B cell (primary cell): Measurements from ENCODE around the gene PRRG2. TPM values are rescaled to one million over a fixed set of nuclear protein-coding genes. Genes with fewer than 3 reads are reported as not detected.
A peak's percentile ranks its signal among the peaks of the same experiment; 100 is the strongest.

Experiments
- ATAC-seq: fragments of 200-7000 bp; cut with Tn5 transposase; one replicate; pipeline ENCODE4 v1.10.0; 2021; ENCODE audit warnings: low read depth, mild to moderate bottlenecking, moderate number of reproducible peaks, moderate library complexity
- CTCF ChIA-PET: fragments of 350-600 bp; sonication (Branson Sonifier 250); formaldehyde crosslinking; loops from one replicate; lab custom pipeline; 2021; ENCODE audit warnings: antibody characterized with exemption, inconsistent platforms; lab: Charles Lee
- POLR2A ChIA-PET: fragments of 350-600 bp; sonication (Branson Sonifier 250); formaldehyde crosslinking; loops from one replicate; lab custom pipeline; 2021; ENCODE audit warnings: antibody characterized with exemption; lab: Charles Lee
- DNase-seq: peaks from one replicate; pipeline ENCODE4 v3.0.0; 2013
- H2AFZ ChIP-seq: 2 replicates; pipeline ENCODE4 v1.6.1; 2012; ENCODE audit warnings: mild to moderate bottlenecking, low read depth, low read length; ENCODE audit not compliant: insufficient read depth, poor library complexity, severe bottlenecking
- H3K27ac ChIP-seq, 2 donors: 1 replicate in 1 of 2; 2 replicates in 1 of 2; pipeline ENCODE4 v1.5.1; 2012 to 2013; ENCODE audit warnings: low read length in 2 of 2, mild to moderate bottlenecking in 2 of 2, moderate library complexity in 1 of 2
- H3K27me3 ChIP-seq, 4 experiments: fragments of 200-600 bp in 1 of 4; sonication (generic) in 1 of 4; replicated peaks in 1 of 4; 1 replicate in 2 of 4; 2 replicates in 2 of 4; pipeline versions ENCODE4 v1.6.1 to v1.7.0; 2013 to 2016; ENCODE audit warnings: low read length in 3 of 4, mild to moderate bottlenecking in 2 of 4, mixed read lengths in 1 of 4, moderate library complexity in 1 of 4; ENCODE audit not compliant: insufficient read depth in 4 of 4, control insufficient read depth in 3 of 4; ENCODE audit errors: control extremely low read depth in 1 of 4
- H3K36me3 ChIP-seq, 2 experiments: replicated peaks in 1 of 2; 1 replicate in 1 of 2; 2 replicates in 1 of 2; pipeline versions ENCODE4 v1.6.1 to v1.7.1; 2013; ENCODE audit warnings: low read length in 1 of 2; ENCODE audit not compliant: insufficient read depth in 2 of 2, control insufficient read depth in 1 of 2; ENCODE audit errors: control extremely low read depth in 1 of 2, extremely low read depth in 1 of 2
- H3K4me1 ChIP-seq, 2 donors: fragments of 200-600 bp in 1 of 2; sonication (generic) in 1 of 2; 1 replicate in 1 of 2; 2 replicates in 1 of 2; pipeline versions ENCODE4 v1.5.1 to v1.6.1; 2013 to 2017; ENCODE audit warnings: low read length in 2 of 2; ENCODE audit not compliant: control insufficient read depth in 2 of 2, insufficient read depth in 2 of 2
- H3K4me2 ChIP-seq: replicated peaks from 2 replicates; pipeline ENCODE3; 2012; ENCODE audit warnings: mild to moderate bottlenecking, low read depth, low read length; ENCODE audit not compliant: poor library complexity, severe bottlenecking
- H3K4me3 ChIP-seq, 5 experiments: fragments of 200-600 bp in 1 of 5; sonication (generic) in 1 of 5; 1 replicate in 3 of 5; 2 replicates in 2 of 5; pipeline versions ENCODE4 v1.5.1 to v1.7.0; 2011 to 2016; ENCODE audit warnings: low read length in 4 of 5, mild to moderate bottlenecking in 4 of 5, low read depth in 2 of 5, control low read depth in 1 of 5, moderate library complexity in 1 of 5; ENCODE audit not compliant: insufficient read depth in 1 of 5; ENCODE audit errors: control extremely low read depth in 1 of 5, extremely low read depth in 1 of 5
- H3K79me2 ChIP-seq: fragments of 200-600 bp; sonication (generic); one replicate; pipeline ENCODE4 v1.6.0; 2016; ENCODE audit warnings: low read length; ENCODE audit not compliant: control insufficient read depth, insufficient read depth
- H3K9ac ChIP-seq: fragments of 200-600 bp; sonication (generic); 2 replicates; pipeline ENCODE4 v1.6.1; 2017; ENCODE audit warnings: mild to moderate bottlenecking, low read length, moderate library complexity
- H3K9me3 ChIP-seq, 3 donors: one replicate each; pipeline versions ENCODE4 v1.6.1 to v1.7.1; 2013; ENCODE audit warnings: low read length in 2 of 3; ENCODE audit not compliant: control insufficient read depth in 2 of 3, insufficient read depth in 1 of 3; ENCODE audit errors: control extremely low read depth in 1 of 3
- H4K20me1 ChIP-seq: 2 replicates; pipeline ENCODE4 v1.6.0; 2012; ENCODE audit warnings: mild to moderate bottlenecking, low read length; ENCODE audit not compliant: insufficient read depth, control insufficient read depth, poor library complexity, severe bottlenecking
- H3K27ac Mint-ChIP-seq: one replicate; pipeline ENCODE4 v1.8.0; 2021; ENCODE audit warnings: mixed read lengths
- H3K27me3 Mint-ChIP-seq: one replicate; pipeline ENCODE4 v1.8.0; 2021; ENCODE audit warnings: mixed read lengths
- H3K4me1 Mint-ChIP-seq: one replicate; pipeline ENCODE4 v1.8.0; 2021; ENCODE audit warnings: mixed read lengths
- H3K4me3 Mint-ChIP-seq: one replicate; pipeline ENCODE4 v1.8.0; 2021; ENCODE audit warnings: mixed read lengths
- H3K9me3 Mint-ChIP-seq: one replicate; pipeline ENCODE4 v1.8.0; 2022; ENCODE audit warnings: mixed read lengths; ENCODE audit not compliant: insufficient read depth
- CTCF ChIP-seq: fragments of 200-600 bp; IDR thresholded peaks from one replicate; pipeline ENCODE4 v1.8.0; 2022; ENCODE audit warnings: antibody characterized with exemption, mild to moderate bottlenecking
- EZH2 ChIP-seq: IDR thresholded peaks from 2 replicates; pipeline ENCODE4 v1.6.1; 2012; ENCODE audit warnings: borderline replicate concordance, low read depth, mild to moderate bottlenecking, moderate library complexity, low read length; ENCODE audit not compliant: insufficient read depth, poor library complexity, severe bottlenecking
- WGBS: methylation state at CpG from one replicate; pipeline ENCODE4 v1.1.5; 2013; ENCODE audit warnings: missing lambda C conversion rate; ENCODE audit not compliant: insufficient coverage; 5-methylcytosine and 5-hydroxymethylcytosine counted together
- intact Hi-C: fragments of 100-400 bp; cut with micrococcal nuclease; formaldehyde crosslinking; loops from one replicate; pipeline ENCODE4 v1.10.0; 2022
- polyA plus RNA-seq: library from polyadenylated mRNA; depleted of rRNA; stranded (reverse); fragments of >200 nt; gene quantifications from 2 replicates; pipeline ENCODE4 v1.2.3, GENCODE V29; 2012
- total RNA-seq, 2 donors: library from RNA; stranded (reverse); fragments of 120-200 nt in 1 of 2; gene quantifications; 1 replicate in 1 of 2; 2 replicates in 1 of 2; pipeline versions ENCODE4 v1.2.3 to v1.2.4, GENCODE V29; 2013 to 2022

The PRRG2 gene
- total and polyA plus RNA-seq, 2 donors (not counting 1 experiment from before 2014, with no cell fraction given) = 1.1 to 4.4 TPM

- H3K27ac ChIP-seq = peak overlapping the region; percentile 55 to 60
- Mint-ChIP-seq H3K4me3 (peak overlapping the region; percentile 84), H3K9me3 (no peaks in the 10 kb centered on the region), H3K4me1 (peaks cover 27% of the 10 kb centered on the region), H3K27ac (peak overlapping the region; percentile 86), H3K27me3 (no peaks in the 10 kb centered on the region)
- H3K4me2 ChIP-seq = peak overlapping the region; percentile 89
- intact Hi-C loops = loop anchor here (1.0 to 5.0 kb wide), 2 partner anchors 84 to 1335 kb away; partner anchors contain the start of gene CARD8
- no peak for TF ChIP-seq CTCF
- TF ChIP-seq EZH2 = no peak
- H3K4me3 ChIP-seq = peak overlapping the region; percentile 69 to 85 (median 74)
- DNase-seq = no peak
- peaks cover 60% of the 10 kb centered on the region for H3K79me2 ChIP-seq
- no peak for ATAC-seq
- WGBS = 4% methylated on average over 25 of the region's 28 CpGs
- peaks cover 16 to 26% of the 10 kb centered on the region in 2 donors for H3K4me1 ChIP-seq
- peaks cover 0 to 23% of the 10 kb centered on the region in 2 experiments for H3K36me3 ChIP-seq
- ChIA-PET CTCF (interaction anchor here (0.8 to 3.2 kb wide), 3 partner anchors 11 to 84 kb away, joined by 5 to 15 read pairs (median 5); partner anchors contain the start of genes NOSIP and PRRG2), POLR2A (interaction anchor here (0.5 to 3.7 kb wide), 12 partner anchors 12 to 105 kb away, joined by 3 to 26 read pairs (median 6); partner anchors contain the start of genes NOSIP, PRMT1, PRRG2 and RPL13A)
- H3K27me3 ChIP-seq = no peaks in the 10 kb centered on the region
- H4K20me1 ChIP-seq = peaks cover 60% of the 10 kb centered on the region
- peak overlapping the region; percentile 82 for H3K9ac ChIP-seq
- no peaks in the 10 kb centered on the region for H3K9me3 ChIP-seq
- H2AFZ ChIP-seq = peak overlapping the region; percentile 60
Measured at GRCh38 chr19:49592486-49593232, 11.5 kb downstream of the PRRG2 start.
